Erythroblast (primary cell): ENCODE results near the gene PDIA6.

Experiments
- GATA1 ChIP-seq: IDR thresholded peaks from 2 replicates; pipeline ENCODE4 v1.6.1; 2011; ENCODE audit warnings: low read depth, mild to moderate bottlenecking, control low read depth, low read length, moderate library complexity
- POLR2A ChIP-seq: IDR thresholded peaks from 2 replicates; pipeline ENCODE4 v1.6.1; 2011; ENCODE audit warnings: mild to moderate bottlenecking, low read length

DNA sequence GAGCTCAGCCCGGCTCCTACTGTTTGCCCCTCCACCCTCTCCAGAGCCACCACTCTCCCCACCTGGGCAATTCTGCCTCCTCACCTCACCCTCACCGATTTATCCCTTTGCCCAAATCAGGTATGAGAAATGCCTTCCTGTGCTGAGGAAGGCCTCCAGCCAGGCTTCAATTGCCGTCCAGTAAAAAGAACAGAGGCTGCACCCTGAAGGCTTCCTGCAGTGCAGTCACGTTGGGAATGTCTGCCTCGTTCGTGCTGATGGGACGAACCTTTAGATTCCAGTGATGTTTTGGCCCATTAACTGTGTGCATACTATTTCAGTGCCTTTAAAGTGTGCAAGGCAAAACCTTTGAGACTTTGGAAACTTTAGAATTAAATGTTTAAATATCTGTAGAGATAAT lies 57.0 kb downstream of the PDIA6 start:
- TF ChIP-seq POLR2A (no peak), GATA1 (no peak)
